ENCODE measurements around the gene PTP4A2. TPM values are rescaled to one million over a fixed set of nuclear protein-coding genes. Genes with fewer than 3 reads are reported as not detected.

PTP4A2 gene
- total RNA-seq, 1 experiment from 2014 or later, result 169 TPM

DNA sequence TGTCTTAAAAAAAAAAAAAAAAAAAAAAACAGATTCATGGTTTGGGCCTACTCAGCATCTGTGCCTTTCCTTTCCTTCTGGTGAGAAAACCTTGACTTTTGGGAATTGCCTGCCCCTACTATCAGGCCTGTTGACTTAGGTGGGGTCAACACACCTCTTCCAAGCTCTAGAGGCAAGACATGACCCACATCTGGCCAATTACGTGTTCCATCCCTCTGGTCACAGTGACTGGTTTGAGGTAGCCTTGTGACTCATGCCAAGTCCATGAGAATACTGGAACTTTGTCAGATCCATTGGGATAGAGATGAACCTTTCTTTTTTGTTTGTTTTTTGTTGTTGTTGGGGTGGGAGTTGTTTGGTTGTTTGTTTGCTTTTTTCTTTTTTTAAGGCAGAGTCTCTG is 38.2 kb upstream of the PTP4A2 start:
- Mint-ChIP-seq H3K4me3 (ENCODE audit: unreplicated experiment) (no peak overlapping the region), H3K4me1 (ENCODE audit: low read depth, unreplicated experiment) (no peaks in the 10 kb centered on the region), H3K27ac (ENCODE audit: unreplicated experiment) (no peak overlapping the region), H3K27me3 (ENCODE audit: insufficient read depth, unreplicated experiment) (no peaks in the 10 kb centered on the region), H3K9me3 (ENCODE audit: unreplicated experiment) (no peaks in the 10 kb centered on the region), H3K36me3 (ENCODE audit: insufficient read depth, unreplicated experiment) (no peaks in the 10 kb centered on the region)
- no TSS peak for BruUV-seq (replicated peaks)
- intact Hi-C loops (cut with micrococcal nuclease; ENCODE audit: unreplicated experiment), result no loop called here
- TF ChIP-seq, protein P1, sequence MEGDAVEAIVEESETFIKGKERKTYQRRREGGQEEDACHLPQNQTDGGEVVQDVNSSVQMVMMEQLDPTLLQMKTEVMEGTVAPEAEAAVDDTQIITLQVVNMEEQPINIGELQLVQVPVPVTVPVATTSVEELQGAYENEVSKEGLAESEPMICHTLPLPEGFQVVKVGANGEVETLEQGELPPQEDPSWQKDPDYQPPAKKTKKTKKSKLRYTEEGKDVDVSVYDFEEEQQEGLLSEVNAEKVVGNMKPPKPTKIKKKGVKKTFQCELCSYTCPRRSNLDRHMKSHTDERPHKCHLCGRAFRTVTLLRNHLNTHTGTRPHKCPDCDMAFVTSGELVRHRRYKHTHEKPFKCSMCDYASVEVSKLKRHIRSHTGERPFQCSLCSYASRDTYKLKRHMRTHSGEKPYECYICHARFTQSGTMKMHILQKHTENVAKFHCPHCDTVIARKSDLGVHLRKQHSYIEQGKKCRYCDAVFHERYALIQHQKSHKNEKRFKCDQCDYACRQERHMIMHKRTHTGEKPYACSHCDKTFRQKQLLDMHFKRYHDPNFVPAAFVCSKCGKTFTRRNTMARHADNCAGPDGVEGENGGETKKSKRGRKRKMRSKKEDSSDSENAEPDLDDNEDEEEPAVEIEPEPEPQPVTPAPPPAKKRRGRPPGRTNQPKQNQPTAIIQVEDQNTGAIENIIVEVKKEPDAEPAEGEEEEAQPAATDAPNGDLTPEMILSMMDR (IDR thresholded peaks at IDR 0.05; ENCODE audit: insufficient read depth in 1 of 2, low read depth in 1 of 2, low read length in 1 of 2, severe bottlenecking in 1 of 2, unreplicated experiment in 1 of 2), result no peak
- H3K4me1 ChIP-seq, result no peaks in the 10 kb centered on the region
- DNase-seq, result no peak
- CTCF ChIA-PET, result interaction anchor here (2.0 to 2.2 kb wide), 2 partner anchors 27 to 87 kb away, joined by 5 to 7 read pairs; no protein-coding TSS in a partner anchor
- POLR2A ChIA-PET, result no interaction called here
- no peaks in the 10 kb centered on the region for H3K36me3 ChIP-seq (ENCODE audit: control insufficient read depth, insufficient read depth, low read length)
- H3K27me3 ChIP-seq (replicated peaks; ENCODE audit: control insufficient read depth, insufficient read depth, low read length), result no peaks in the 10 kb centered on the region
- no peak overlapping the region for H3K4me3 ChIP-seq (ENCODE audit: low read depth, low read length)
- no peaks in the 10 kb centered on the region for H3K9me3 ChIP-seq

- H3K27ac Mint-ChIP-seq (ENCODE audit: unreplicated experiment), result no peak overlapping the region
- no peaks in the 10 kb centered on the region for H3K36me3 Mint-ChIP-seq (ENCODE audit: insufficient read depth, unreplicated experiment)
- H3K27me3 ChIP-seq (replicated peaks; ENCODE audit: control insufficient read depth, insufficient read depth, low read length), result no peaks in the 10 kb centered on the region
- H3K9me3 ChIP-seq, result no peaks in the 10 kb centered on the region
- intact Hi-C loops (cut with micrococcal nuclease; ENCODE audit: unreplicated experiment), result no loop called here
- no peak overlapping the region for H3K4me3 Mint-ChIP-seq (ENCODE audit: unreplicated experiment)
- DNase-seq, result no peak
- H3K4me3 ChIP-seq (ENCODE audit: low read depth, low read length), result no peak overlapping the region
- TF ChIP-seq, protein P1 (IDR thresholded peaks at IDR 0.05; ENCODE audit: insufficient read depth in 1 of 2, low read depth in 1 of 2, low read length in 1 of 2, severe bottlenecking in 1 of 2, unreplicated experiment in 1 of 2), result no peak
- H3K4me1 ChIP-seq, result no peaks in the 10 kb centered on the region
- no peaks in the 10 kb centered on the region for H3K9me3 Mint-ChIP-seq (ENCODE audit: unreplicated experiment)
- ChIA-PET CTCF (no interaction called here), POLR2A (no interaction called here)
- no peaks in the 10 kb centered on the region for H3K4me1 Mint-ChIP-seq (ENCODE audit: low read depth, unreplicated experiment)
- H3K36me3 ChIP-seq (ENCODE audit: control insufficient read depth, insufficient read depth, low read length), result no peaks in the 10 kb centered on the region
- H3K27me3 Mint-ChIP-seq (ENCODE audit: insufficient read depth, unreplicated experiment), result no peaks in the 10 kb centered on the region
- BruUV-seq (replicated peaks), result no TSS peak
These were observed 32.7 kb upstream of the PTP4A2 start for GRCh38 chr1:31970873-31971272.

GRCh38 chr1:31961536-31961935 is 23.4 kb upstream of the PTP4A2 start:
- TF ChIP-seq, protein P1 (IDR thresholded peaks at IDR 0.05; ENCODE audit: insufficient read depth in 1 of 2, low read depth in 1 of 2, low read length in 1 of 2, severe bottlenecking in 1 of 2, unreplicated experiment in 1 of 2), result no peak
- no peaks in the 10 kb centered on the region for H3K27me3 Mint-ChIP-seq (ENCODE audit: insufficient read depth, unreplicated experiment)
- H3K36me3 Mint-ChIP-seq (ENCODE audit: insufficient read depth, unreplicated experiment), result peaks cover under 1% of the 10 kb centered on the region
- no TSS peak for BruUV-seq (replicated peaks)
- no peaks in the 10 kb centered on the region for H3K36me3 ChIP-seq (ENCODE audit: control insufficient read depth, insufficient read depth, low read length)
- peaks cover 20% of the 10 kb centered on the region for H3K4me1 Mint-ChIP-seq (ENCODE audit: low read depth, unreplicated experiment)
- H3K9me3 ChIP-seq, result no peaks in the 10 kb centered on the region
- H3K9me3 Mint-ChIP-seq (ENCODE audit: unreplicated experiment), result no peaks in the 10 kb centered on the region
- POLR2A ChIA-PET, result no interaction called here
- DNase-seq, result no peak
- CTCF ChIA-PET, result no interaction called here
- H3K4me1 ChIP-seq, result peaks cover 3% of the 10 kb centered on the region
- no peak overlapping the region for H3K27ac Mint-ChIP-seq (ENCODE audit: unreplicated experiment)
- intact Hi-C loops (cut with micrococcal nuclease; ENCODE audit: unreplicated experiment), result loop anchor here (5.0 kb wide), 1 partner anchor 299 kb away; no protein-coding TSS in a partner anchor
- H3K4me3 ChIP-seq (ENCODE audit: low read depth, low read length), result no peak overlapping the region
- no peak overlapping the region for H3K4me3 Mint-ChIP-seq (ENCODE audit: unreplicated experiment)
- H3K27me3 ChIP-seq (replicated peaks; ENCODE audit: control insufficient read depth, insufficient read depth, low read length), result no peaks in the 10 kb centered on the region

Data from Caco-2 (cell line).